Stimulated activated CD8-positive, alpha-beta memory T cell treated with anti-CD3 and anti-CD28 coated beads, Interleukin-12 subunit alpha, Interleukin-12 subunit beta, amount 100 ng/mL, for 1 hour (primary cell): ENCODE results near the gene LGR6.

Source experiments
- DNase-seq: peaks from one replicate; pipeline ENCODE4 v3.0.0-alpha.2; 2020; ENCODE audit warnings: low read depth

LGR6 gene

DNA sequence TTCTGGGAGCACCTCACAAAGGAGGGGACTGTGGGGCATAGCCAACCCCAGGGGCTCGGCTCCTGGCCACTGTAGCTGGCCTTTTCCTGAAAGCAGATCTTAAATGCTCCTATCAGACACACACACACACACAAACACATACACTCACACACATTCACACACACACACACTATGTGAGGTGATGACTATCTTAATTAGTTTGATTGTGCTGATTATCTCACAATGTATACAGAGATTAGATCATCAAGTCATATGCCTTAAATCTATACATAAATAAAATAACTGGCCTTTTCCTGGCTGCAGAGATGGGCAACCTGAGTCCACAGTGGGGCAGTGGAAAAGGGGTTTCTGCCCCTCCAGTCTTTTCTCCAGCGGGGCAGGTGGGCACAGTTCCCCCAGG is 27.1 kb downstream of the LGR6 start:
- DNase-seq: no peak

DNA sequence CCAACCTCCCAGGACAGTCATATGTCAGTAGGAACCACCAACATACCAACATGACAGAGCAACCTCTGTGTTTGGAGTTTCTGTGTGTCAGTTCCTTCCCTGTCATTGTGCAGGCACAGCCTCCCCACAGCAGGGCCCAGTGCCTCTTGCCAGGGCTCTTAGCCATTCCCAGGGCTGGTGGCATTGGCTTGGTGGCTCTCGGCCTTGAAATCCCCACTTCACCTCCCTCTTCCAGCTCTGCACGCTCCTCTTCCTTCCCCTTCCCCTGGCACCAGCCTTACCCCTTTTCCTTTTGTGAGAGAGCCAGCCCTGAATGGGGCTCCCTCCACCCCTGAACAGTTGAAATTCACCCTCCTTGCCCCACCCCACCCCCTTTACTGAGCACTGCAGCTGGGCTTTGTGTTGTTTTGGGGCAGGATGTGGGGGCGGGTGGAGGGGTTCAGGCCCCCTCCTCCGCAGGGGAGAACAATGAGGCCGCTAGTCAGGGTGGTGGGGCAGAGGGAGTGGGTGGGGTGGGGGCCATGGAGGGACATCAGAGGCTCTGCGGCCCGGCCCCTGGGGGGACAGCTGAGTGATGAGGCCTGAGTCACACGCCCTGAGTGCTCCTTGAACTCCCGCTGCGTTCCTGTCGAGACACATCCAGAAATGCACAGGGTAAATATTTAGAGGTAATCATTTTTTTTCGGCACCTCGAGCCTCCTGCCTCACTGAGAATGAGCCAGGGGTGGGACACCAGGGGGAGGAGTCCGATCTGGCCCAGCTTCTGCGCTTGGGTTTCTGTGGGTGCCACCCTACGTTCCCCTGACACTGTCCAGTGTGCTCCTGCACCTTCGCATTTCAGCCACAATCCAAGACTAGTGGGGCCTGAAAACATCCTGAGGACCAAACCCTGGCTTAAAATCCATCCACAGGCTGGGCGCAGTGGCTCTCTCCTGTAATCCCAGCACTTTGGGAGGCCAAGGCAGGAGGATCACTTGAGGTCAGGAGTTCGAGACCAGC is 28.6 kb downstream of the LGR6 start:
- no peak for DNase-seq

DNA sequence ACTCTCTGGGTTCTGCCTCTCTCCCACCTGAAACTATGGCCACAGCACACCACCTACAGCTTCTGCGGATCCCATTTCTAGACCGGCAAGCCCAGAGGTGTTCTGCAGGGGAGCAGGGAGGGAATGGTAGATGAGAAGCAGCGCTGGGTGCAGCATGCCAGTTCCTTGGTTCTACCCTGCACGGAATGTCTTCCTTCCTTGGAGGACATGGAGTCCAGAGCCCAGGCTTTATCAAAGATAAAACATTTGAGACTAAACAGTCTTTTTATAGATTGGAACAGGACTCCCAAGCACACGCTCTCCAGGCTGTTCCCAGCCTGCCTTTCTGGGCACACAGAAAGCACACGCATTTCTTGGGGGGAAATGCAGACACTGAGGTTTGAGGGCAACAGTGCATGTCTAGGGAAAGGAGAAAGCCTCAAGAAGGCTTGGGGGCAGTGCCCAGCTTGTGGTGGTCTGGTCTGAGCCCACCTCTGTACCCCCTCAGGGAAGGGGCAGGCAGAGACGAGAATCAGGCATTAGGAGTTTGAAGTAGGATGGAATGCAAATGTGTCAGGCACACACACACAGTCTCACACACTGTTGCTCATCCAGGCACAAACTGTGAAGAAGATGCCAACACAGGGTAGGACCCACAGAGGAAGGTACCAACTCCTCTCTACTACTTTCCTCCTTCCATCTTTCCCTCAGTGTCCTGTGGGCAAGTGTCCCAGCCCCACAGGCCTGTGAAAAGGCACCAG is 29.7 kb downstream of the LGR6 start:
- DNase-seq: no peak

DNA sequence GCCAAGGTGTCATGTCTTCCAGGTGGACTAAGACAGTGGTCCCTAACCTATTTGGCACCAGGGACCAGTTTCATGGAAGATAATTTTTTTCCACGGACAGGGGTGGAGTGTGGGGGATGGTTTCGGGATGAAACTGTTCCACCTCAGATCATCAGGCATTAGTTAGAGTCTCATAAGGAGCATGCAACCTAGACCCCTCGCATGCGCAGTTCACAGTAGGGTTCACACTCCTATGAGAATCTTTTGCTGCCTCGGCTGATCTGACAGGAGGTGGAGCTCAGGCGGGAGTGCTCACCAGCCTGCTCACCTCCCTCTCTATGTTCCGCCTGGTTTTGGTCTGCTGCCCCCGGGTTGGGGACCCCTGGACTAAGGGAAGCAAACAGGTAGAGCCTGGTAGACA is 30.9 kb downstream of the LGR6 start:
- DNase-seq: no peak

DNA sequence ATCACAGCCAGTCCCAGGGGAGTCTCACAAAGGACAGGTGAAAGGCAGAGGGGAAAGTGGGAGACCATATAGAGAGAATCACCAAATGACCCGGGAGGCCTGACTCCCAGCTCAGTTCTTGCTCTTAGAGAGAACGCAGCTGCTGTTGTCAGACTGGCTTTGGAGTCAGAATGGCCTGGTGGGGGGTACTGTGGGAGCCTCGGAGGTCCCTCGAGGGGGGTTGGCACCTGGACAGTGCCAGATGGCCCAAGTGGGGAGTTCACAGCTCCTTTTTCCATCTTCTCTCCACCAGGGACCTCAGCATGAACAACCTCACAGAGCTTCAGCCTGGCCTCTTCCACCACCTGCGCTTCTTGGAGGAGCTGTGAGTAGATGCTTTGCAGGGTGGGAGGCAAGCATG is 31.5 kb downstream of the LGR6 start:
- DNase-seq: no peak

DNA sequence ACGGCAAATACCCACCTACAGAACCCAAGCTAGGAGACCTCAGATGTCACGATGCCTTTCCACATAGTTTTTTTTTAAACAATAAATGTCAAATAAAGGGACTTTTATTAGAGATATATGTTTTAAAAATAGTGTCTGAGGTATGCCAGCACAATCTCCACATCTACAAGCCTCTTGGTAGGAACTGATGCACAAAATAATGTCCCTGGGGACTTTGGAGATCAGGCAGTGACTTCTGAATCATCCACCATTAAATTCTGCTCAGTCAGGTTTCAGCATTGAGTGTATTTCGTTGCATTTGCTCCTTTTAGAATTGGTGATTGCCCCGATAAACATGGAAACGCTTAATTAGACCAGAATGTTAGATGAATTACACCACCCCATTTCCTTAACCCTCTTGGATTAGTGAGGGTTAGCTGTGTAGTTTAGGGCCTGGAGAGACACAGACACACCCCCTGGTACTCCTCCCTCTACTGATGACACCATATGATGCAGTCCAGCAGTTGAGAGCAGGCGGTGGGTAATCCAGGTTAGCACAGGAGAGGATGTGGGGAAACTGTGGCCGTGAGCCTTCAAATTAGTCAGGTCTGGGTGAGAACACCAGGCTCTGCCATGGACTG is 33.6 kb downstream of the LGR6 start:
- DNase-seq: no peak

DNA sequence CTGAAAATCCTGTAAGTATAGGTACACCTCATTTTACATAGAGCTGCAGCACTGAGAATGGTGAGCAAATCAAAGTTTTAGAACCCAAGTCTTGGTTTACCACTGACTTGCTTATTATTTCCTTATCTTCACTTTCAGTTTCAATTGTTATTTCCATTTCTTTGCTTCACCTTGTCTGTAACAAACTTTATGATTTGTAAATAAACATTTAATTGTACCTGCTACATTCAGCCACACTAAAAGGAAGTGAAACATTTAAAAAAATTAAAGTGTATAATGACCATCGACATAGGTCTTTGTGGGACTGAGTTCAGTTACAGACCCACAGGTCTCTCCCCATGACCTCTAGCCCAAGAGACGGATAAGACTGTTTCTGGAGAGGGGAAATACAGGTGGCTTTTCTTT is 34.4 kb downstream of the LGR6 start:
- no peak for DNase-seq

DNA sequence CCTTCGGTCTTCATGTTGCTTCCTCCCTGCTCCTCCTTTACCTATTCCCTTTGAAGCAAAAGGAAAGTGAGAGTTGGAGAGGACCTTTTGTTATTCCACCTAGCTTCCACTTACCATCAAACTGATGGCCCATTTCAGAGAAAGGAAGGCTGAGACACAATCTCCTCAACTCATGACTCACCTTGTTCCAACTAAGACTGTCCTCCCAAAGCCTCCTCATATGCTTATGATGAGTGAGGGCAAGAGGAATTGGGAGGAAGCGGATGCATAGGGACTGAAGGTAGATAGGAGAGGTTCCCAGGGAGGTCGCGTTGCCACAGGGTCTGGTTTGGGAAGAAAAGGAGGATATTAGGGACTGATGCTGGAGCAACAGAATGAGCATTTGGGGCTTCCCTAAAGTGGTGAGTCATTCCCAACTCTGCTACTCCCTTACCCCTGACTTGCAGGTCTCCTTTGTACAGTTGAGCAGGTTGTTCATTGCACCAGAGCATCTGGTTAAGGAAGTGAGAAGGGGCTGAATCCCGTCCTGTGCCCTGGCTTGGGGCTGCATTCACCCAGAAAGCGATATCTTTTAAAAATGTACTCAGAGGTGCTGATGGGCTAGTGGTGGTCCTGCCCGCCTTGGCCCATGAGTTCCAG is 35.0 kb downstream of the LGR6 start:
- no peak for DNase-seq

DNA sequence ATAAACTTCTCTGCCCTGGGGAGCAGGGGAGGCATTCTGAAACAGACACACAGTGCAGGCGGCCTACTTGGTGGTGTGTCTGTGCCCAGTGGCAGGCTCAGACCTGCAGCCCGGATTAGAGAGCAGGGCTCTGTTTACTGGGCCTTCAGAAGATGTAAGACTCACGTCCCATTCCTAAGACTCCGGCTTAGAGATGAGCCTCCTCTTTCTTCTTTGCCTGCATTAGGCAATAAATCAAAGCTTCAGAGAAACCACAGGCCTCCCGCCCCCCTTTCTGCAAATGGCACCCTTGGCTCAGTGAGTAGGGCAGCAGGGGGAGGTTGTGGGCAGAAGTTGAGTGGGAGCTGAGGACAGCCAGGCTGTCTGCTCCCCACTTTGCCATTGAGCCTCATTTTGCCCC is 35.8 kb downstream of the LGR6 start:
- DNase-seq: no peak

DNA sequence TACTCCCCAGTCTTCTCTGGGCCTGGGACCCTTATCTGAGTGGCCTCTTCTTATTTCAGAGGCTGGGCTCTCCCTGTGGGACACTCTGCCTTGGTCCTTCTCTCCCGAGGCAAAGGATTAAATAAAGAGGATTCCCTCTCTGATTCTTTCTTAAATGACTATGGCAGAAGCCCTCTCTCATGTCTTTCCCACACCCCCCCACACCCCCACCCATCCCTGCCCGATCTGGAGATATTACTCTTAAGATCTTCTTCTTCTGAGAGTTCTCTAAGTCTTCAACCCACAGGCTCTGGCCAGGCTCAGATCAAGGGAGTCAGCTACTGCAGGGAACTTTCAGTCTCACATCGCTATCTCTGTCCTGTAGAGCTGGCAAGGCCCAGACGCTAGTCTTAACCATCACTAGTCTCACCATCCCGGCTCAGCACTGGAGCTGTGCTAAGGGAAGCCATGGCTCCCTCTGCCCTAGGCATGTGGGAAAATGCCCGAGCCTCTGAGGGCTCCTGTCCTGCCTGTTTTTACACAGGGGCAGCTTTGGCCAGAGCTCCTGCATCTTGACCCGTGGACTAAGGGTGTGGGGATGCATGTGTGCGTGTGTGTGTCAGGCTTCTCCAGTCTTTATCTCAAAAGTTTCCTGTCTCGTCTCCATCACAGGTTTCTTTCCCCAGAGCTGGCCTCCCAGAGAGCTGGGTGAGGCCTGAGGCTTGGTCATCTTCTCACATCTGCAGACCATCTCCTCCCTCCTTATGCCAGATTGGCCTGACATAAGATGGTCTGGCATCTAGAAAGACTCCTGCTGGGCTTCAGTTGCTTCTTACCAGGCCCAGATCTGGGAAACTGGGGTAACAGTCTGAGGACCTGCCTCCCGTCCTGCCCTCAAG is 36.7 kb downstream of the LGR6 start:
- no peak for DNase-seq

DNA sequence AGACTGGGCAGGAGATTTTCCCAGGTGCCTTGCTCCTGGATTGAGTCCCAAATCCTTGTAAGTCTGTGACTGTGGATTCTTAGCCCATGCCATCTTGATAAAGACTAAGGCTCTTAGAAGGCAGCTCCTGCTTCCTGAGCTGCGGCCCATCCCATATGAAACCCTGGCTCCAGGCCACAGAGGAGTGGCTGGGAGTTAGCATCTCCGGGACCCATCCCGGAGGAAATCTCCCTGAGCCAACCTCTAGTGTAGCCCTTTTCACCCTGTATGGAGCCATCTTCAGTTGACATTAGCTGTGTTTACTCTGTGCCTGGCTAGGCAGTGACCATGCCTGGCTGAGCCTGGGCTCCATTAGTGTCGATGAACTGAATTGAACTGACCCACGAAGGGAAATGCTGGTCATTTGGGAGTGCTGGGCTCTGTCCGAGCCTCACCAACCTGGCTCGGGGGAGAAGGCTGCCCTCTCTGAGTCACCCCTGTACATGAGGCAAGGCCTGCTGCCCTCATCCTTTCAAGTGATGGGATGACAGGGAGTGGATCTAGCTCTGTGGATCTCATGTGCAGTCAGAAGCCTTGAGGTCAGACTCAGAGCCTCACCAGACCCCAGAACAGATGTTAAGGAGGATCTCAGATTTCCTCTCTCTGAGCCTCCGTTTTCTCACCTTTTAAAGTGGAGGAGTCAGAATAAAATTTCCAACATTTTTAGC is 37.5 kb downstream of the LGR6 start:
- no peak for DNase-seq

DNA sequence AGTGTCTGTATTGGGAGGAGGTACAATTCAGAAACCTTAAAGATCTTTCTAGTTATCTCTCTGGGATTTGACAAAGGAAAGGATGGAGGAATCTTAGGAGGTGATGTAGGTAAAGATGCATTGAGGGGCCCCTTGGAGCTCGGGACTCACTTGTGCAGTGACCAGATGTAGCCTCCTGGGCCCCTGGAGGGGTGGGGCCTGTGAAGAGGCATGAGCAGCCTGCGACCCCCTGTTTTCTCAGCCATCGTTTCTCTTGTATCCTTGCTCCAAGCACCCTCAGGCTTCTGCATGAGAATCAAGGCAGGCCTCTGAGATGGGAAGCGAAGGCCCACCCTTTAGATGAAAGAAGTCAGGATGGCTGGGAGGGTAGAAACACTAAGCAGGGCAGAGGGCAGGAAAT is 39.6 kb downstream of the LGR6 start:
- no peak for DNase-seq

DNA sequence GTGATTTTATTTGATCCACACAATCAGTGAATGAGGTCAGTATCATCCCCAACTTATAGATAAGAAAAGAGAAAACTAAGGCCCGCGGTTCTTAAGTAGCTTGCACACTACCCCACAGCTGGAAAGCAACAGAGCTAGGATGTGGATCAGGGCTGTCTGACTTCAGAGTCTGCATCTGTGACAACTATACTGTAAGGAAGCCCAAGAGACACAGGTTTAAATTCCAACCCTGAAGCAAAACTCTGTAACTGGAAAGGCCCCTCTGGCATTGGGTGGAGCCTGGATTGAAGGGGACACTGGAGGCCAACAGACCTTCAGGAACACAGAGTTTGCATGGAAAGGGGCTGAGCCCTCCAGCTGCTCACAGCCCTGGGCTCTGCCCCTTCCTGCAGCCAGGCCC is 40.2 kb downstream of the LGR6 start:
- DNase-seq: no peak

DNA sequence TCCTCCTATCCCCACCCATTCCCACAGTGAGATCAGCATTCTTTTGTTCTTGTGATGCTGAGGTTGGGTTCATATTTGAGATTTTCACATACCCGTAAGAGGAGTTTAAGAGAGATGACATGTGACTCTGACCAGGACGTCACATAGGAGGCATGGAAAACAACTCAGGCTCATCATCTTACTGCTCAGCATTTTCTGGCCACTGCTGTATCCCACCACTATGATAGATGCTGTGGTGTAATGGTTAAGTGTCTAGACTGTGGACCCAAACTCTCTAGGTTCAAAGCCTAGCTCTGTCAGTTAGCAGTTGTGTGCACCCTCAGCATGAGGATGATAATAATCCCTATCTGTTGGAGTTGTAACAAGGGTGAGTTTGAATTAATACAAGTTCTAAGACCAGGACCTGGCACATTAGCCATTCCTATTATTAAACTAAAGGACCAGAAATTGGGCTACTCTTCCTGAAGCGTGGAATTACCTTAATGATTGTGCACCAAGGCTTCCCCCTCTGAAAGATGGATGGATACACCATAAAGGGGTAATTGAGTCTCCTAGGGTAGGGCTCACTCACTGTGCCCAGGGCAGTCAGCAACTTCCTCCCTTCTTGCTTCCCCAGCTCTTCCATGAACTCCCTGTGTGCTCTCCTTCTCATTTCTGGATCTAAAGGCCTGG is 40.9 kb downstream of the LGR6 start:
- DNase-seq: no peak

DNA sequence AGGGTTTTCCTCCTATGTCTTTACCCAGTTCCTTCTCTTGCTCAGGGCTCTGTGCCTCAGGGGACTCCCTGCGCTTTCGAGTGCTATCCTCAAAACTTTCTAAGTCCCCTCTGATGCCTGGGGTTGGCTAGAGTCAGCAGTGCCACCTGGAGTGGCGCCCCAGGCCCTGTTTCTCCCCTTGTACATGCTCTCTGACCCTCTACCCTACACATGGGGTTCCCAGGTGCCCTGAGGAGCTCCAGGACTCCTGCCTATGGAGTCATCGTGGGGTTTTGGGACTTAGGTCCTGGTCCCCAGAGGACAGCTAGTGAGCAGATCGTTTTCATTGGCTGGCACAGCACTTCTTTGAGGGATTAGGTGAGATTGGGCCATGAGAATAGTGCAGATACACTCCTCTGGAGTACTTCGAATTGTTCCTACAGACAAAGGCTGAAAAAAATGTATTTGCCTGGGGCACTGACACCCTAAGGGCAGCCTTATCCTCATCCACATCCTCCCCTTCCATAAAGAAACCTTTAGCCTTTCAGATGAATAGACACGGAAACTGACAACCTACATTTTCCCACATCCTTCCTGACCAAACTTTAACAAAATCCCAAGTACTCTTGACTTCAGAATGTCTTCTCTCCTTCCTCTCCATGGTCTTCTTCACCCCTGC is 41.5 kb downstream of the LGR6 start:
- DNase-seq: no peak

DNA sequence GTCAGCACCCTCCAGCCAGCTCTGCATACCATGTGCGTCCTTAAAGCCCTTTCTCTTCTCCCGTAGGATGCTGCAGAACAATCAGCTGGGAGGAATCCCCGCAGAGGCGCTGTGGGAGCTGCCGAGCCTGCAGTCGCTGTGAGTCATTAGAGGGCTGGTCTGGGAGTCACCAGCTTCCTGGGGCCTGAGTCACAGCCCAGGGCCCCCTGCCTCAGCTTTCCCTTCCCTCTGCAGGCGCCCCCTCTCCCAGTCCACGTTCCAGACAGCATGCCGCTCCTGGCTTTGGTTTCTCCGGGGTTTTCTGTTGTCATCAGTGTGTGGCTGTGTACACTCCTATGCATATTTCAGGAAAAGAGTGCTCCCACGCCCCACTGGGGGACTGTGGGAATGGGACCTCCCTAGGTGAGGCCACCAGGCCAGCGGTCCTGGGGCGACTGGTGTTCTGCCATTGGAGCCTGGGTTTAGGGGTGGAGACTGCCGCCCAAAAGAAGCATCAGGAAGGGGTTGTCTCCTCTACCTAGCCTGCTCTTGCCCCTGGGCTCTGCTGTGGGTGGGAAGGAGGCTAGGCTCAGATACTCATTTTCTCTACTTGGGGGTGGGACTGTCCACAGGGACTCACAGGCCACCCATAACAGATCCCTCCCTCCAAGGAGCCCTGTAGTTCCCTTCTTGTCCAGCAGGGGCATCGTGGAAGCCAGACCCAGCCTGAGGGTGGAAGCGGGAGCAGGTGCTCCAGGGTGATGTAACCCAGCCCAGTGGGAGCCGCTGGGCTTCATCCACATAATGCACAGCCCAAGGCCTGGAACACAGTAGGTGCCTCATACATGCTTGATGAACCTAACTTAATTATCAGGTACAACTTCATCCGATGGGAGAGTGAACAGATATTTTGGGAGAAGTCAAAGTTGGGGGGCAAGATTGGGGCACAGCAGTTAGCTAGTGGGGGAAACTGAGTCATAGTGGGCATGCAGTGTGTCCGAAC is 42.5 kb downstream of the LGR6 start:
- peak; percentile 32 for DNase-seq

DNA sequence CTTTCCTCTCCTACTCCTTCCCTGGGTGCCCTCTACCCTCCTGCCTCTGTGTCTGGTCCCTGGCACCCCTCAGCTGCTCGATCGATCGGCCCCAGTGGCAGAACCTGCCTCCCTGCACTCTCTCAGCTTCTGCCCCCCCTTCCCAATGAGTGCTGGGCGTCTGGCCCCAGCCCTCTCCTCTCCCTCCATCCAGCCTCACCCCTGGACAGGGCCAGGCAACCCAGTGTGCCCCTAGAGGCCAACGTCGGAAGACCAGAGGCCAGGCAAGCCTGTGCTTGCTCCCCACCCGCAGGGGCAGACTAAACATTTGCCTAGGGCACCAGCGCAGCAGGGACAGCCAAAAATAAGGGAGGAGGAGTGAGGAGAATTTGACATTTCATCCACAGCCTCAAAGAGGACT is 43.5 kb downstream of the LGR6 start:
- DNase-seq: no peak

DNA sequence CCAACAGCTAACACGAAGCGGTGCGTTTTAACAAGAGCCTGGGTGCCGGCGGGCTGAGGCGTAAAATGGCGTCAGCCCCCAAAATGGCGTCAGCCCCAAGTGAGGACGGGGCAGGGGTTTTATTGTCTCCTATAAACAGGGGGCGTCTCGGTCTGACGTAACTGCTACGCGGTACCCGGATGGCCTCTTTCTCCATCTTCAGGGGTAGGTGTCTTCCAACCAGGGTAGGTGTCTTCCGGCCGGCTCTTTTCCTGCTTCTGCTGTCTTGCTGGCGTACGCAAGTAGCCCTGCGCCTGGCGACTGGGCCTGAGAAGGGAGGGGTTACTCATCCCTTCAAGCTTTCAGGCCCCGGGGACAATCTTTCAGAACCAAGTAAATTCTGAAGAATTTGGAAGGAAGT is 45.3 kb downstream of the LGR6 start:
- DNase-seq: no peak
